ENCODE data around the gene EMD.

The EMD gene

DNA sequence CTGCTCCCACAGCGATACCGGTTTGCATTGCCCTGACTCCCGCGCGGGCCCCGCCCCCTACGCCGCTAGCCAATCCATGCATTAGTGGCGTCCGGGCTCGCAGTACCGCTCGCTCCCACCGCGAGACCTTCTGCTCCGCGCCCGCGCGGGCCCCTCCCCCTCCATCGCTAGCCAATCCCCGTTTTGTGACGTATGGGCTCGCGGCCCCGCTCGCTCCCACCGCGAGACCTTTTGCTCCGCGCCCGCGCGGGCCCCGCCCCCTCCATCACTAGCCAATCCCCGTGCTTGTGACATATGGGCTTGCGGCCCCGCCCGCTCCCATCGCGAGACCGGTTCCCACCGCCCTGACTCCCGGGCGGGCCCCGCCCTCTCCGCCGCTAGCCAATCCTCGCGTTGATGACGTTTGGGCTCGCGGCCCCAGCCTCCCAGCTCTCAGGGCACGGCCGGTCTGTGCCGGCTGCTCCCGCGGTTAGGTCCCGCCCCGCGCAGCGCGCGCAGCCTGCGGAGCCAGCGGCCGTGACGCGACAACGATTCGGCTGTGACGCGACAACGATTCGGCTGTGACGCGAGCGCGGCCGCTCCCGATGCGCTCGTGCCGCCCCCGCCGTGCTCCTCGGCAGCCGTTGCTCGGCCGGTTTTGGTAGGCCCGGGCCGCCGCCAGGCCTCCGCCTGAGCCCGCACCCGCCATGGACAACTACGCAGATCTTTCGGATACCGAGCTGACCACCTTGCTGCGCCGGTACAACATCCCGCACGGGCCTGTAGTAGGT, at the start of gene EMD:
EMD (plus strand) TSS at position 497 of the 770 bp plus-strand sequence; CDS start at position 687, 190 bp downstream.
- TF ChIP-seq CTCF (IDR thresholded peaks at IDR 0.05): no peak

DNA sequence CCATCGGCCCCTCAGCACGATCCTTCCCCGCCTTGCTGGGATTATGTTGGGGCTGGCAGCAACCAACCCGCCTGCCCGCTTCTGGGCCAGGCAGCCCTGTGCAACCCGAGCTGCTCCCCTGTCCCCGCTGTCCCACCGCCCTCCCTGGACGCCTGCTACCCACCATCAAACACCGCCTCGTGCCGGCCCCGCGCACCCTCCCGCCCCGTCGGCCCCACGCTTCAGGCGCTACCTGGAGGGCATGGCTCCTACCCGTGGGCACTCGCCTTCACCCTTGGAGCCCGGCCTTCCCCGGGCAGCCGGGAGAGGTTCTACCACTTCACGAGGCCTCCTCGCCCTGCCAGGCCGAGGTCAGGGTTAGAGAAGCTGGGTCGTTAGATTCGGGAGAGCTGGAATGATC, 46.5 kb upstream of the EMD start:
- no peak for TF ChIP-seq CTCF (IDR thresholded peaks at IDR 0.05)

- TF ChIP-seq CTCF (IDR thresholded peaks at IDR 0.05): no peak
Measured at GRCh38 chrX:154333116-154333515, 46.0 kb upstream of the EMD start.

DNA sequence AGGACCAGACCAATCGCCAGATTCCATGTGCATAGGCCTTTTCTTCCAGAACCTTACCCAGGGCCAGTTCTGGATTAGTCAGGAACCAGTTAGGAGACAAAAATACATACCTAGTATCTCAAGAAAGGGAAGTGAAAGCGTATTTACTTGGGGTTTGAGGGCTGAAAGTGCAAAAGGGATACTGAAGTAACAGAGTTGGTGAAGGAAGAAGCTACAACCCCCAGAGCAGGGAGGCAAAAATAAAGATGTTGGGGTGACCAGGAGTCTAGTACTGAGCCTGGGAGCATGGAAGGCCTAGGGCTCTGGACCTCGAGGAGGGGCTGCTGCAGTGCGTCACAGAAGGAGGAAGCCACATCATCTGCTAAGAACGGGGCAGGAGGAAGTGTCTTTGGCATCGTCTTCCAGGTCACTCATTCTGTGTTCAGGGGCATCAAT, 45.2 kb upstream of the EMD start:
- no peak for TF ChIP-seq CTCF (IDR thresholded peaks at IDR 0.05)

DNA sequence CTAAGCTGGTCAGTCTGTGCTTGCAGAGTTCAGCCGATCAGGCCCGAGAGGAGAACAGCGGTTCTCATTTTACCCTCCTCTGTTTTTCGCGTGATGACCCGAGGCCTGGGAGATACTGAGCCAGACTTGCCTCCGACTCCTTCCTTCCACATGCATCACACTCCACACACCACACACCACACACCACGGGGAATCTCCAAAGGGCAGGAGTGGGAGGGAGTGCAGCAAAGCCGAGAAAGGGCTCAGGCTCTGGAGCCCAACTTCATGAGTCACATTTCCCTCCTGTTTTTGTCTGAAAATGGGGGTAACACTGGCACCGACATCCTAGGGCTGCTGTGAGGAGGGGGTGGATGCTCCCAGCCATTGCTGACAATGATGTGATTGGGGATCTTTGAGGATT, 44.6 kb upstream of the EMD start:
- no peak for TF ChIP-seq CTCF (IDR thresholded peaks at IDR 0.05)

DNA sequence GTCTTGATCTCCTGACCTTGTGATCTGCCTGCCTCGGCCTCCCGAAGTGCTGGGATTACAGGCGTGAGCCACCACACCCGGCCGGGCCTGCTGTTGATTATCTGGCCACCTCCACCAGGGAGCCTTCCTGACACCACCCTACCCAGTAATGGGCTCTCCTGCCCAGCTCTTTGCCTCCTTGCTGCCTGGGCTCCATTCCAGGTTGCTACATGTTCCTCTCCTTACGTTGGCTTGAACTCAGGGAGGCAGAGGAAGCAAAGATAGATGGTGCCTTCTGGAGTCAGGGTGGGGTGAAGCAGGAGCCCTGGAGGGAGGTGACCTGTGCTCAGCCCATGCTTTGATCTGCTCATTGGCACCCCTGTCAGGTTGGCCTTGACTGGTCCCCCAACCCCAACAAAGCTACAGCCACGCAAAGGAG, 31.0 kb upstream of the EMD start:
- TF ChIP-seq CTCF (IDR thresholded peaks at IDR 0.05): no peak

DNA sequence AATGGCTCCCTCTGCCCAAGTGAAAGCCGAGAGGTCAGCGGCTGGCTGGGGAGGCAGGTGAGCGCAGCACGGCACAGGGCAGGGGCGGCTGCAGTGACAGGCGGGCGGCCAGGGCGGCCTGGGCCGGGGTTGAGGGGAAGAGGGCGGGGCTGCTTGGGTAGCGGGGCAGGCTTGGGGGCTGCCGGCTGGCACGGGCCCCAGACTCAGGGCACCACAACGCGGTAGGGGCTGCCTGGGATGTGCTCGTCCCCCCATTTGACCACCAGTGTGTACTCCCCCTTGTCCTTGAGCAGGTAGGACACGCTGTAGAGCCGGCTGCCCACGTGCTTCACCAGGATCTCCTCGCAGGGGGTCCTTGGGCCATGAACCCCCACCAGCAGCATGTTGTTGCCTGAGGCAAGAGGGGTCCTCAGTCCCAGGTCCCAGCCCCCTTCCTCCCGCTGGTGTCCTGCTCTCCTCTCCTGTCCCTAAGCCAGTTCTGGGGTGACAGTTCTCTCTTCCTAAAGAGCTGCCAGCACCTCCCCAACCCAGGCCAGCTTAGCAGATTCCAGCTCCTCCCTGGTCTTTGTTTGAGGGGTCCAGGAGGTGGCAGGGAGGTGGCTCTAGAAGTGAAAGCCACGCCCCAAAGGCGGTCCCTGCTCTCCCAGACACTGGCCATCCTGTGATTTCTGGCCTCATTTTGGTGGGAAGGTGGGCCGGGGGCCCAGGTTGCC, 30.3 kb upstream of the EMD start:
- TF ChIP-seq CTCF (IDR thresholded peaks at IDR 0.05): no peak

All from LNCAP (cell line).